HG03139 (cell line): ENCODE data around the gene SUPV3L1.

ENCODE experiments used
- ATAC-seq: cut with Tn5 transposase; IDR thresholded peaks from one replicate; pipeline ENCODE4 v1.9.1; 2021; ENCODE audit not compliant: unreplicated experiment

The SUPV3L1 gene

DNA sequence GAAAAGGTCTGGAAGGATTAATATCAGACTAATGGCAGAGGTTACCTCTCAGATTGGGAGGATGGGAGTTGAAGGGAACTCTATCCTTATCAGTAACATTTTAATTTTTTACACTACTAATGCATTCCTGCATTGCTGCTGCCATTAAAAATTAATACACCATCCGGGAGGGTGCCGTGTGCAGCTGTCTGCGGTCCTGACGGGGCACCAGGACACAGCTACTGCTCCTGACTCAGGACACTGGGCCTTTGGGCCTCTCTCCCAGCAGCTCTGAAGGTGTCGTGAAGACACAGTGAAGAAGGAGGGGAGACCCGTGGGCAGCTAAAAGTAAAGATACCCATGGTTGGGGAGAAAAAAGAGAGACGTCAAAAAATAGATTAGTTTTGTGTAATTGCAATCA, 74.8 kb downstream of the SUPV3L1 start:
- no peak for ATAC-seq
